Thyroid gland (tissue), 4 donors: ENCODE measurements around the gene BSG. TPM values are rescaled to one million over a fixed set of nuclear protein-coding genes. Genes with fewer than 3 reads are reported as not detected.

Source experiments
- DNase-seq, 2 donors: peaks; one replicate each; pipeline ENCODE4 v3.0.0-alpha.2; 2019
- H3K27ac ChIP-seq, 3 donors: fragments of 200-600 bp; sonication (generic); 1 replicate in 2 of 3; 2 replicates in 1 of 3; pipeline ENCODE4 v1.5.1; 2016 to 2019; ENCODE audit warnings: mild to moderate bottlenecking in 1 of 3, moderate library complexity in 1 of 3
- H3K27me3 ChIP-seq: fragments of 200-600 bp; sonication (generic); one replicate; pipeline ENCODE4 v1.5.1; 2019
- H3K36me3 ChIP-seq, 2 donors: fragments of 200-600 bp; sonication (generic); one replicate each; pipeline ENCODE4 v1.5.1; 2016 to 2019
- H3K4me1 ChIP-seq, 2 donors: fragments of 200-600 bp; sonication (generic); one replicate each; pipeline ENCODE4 v1.5.1; 2017 to 2019
- H3K4me3 ChIP-seq, 3 donors: fragments of 200-600 bp; sonication (generic); replicated peaks in 1 of 3; 1 replicate in 2 of 3; 2 replicates in 1 of 3; pipeline ENCODE4 v1.5.1; 2016; ENCODE audit warnings: mild to moderate bottlenecking in 1 of 3
- H3K9me3 ChIP-seq: fragments of 200-600 bp; sonication (generic); one replicate; pipeline ENCODE4 v1.5.1; 2017
- POLR2A ChIP-seq, 2 donors: fragments of 450-650 bp; IDR thresholded peaks; one replicate each; pipeline ENCODE4 v1.6.1; 2017; ENCODE audit warnings: antibody characterized with exemption in 2 of 2, mild to moderate bottlenecking in 2 of 2, moderate library complexity in 1 of 2
- WGBS, 2 donors: methylation state at CpG; one replicate each; pipeline ENCODE4 v1.1.5; 2017; 5-methylcytosine and 5-hydroxymethylcytosine counted together
- intact Hi-C: fragments of 100-400 bp; cut with DNase I; formaldehyde crosslinking; loops from one replicate; pipeline ENCODE4 v1.15.1; 2023
- total RNA-seq, 4 donors: library from RNA; depleted of rRNA; stranded (reverse); fragments of >200 nt; gene quantifications; one replicate each; pipeline ENCODE4 v1.2.3, GENCODE V29; 2016
- TF ChIP-seq, protein P1 (sequence below), 6 experiments: fragments of 200-600 bp in 3 of 6; fragments of 450-650 bp in 3 of 6; sonication (generic) in 3 of 6; IDR thresholded peaks; one replicate each; pipeline ENCODE4 v1.5.1; 2016 to 2019; ENCODE audit warnings: antibody characterized with exemption in 6 of 6, mild to moderate bottlenecking in 2 of 6, inconsistent platforms in 1 of 6, moderate library complexity in 1 of 6

BSG gene
- total RNA-seq, 4 donors from 2014 or later: 349 to 702 (median 569) TPM

DNA sequence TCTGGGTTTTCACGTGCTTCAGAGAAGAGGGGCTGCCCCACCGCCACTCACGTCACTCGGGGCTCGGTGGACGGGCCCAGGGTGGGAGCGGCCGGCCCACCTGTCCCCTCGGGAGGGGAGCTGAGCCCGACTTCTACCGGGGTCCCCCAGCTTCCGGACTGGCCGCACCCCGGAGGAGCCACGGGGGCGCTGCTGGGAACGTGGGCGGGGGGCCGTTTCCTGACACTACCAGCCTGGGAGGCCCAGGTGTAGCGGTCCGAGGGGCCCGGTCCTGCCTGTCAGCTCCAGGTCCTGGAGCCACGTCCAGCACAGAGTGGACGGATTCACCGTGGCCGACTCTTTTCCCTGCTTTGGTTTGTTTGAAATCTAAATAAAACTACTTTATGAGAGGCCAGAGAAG lies 30.7 kb upstream of the BSG start:
- H3K27ac ChIP-seq: no peak overlapping the region
- intact Hi-C loops: no loop called here
- no peaks in the 10 kb centered on the region for H3K9me3 ChIP-seq
- TF ChIP-seq, protein P1, sequence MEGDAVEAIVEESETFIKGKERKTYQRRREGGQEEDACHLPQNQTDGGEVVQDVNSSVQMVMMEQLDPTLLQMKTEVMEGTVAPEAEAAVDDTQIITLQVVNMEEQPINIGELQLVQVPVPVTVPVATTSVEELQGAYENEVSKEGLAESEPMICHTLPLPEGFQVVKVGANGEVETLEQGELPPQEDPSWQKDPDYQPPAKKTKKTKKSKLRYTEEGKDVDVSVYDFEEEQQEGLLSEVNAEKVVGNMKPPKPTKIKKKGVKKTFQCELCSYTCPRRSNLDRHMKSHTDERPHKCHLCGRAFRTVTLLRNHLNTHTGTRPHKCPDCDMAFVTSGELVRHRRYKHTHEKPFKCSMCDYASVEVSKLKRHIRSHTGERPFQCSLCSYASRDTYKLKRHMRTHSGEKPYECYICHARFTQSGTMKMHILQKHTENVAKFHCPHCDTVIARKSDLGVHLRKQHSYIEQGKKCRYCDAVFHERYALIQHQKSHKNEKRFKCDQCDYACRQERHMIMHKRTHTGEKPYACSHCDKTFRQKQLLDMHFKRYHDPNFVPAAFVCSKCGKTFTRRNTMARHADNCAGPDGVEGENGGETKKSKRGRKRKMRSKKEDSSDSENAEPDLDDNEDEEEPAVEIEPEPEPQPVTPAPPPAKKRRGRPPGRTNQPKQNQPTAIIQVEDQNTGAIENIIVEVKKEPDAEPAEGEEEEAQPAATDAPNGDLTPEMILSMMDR (IDR thresholded peaks at IDR 0.05): no peak
- no peak for TF ChIP-seq POLR2A (IDR thresholded peaks at IDR 0.05)
- no peak overlapping the region for H3K4me3 ChIP-seq
- peaks cover 23 to 36% of the 10 kb centered on the region in 2 donors for H3K36me3 ChIP-seq
- H3K4me1 ChIP-seq: no peaks in the 10 kb centered on the region
- no peak for DNase-seq
- H3K27me3 ChIP-seq: no peaks in the 10 kb centered on the region
- 89 to 96% methylated on average over 10 to 25 of the region's 26 CpGs for WGBS, 2 donors

DNA sequence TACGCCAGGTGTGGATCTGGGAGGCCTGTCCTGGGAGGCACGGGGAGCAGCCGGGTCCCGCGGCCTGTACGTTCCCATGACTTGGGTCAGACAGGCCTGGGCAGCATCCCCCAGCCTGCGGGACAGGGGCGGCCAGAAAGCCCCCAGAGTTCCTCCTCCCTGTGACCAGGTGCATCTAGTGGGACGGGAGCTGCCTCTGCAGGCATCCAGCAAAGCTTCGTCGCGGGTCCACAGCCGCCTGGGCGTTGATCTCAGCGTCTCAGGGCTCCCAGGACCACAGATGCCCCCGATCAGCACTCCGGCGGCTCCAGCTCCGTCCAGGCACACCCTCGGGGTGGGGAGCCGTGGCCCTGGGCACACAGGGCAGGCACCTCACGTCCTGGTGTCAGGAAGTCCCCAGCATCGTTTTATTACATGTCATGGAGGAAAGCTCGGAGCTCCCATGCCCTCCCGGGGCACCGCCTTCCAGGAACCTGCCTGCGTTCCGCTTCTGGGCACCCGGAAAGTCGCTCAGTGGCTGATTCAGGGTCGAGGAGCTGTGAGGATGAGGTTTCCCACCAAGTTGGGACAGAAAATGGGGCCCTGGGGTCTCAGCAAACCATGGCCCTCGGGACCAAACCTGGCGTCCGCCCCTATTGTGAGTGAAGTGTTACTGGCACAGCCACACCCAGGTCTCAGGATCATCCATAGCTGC lies 30.1 kb upstream of the BSG start:
- H3K4me3 ChIP-seq: no peak overlapping the region
- H3K27me3 ChIP-seq: no peaks in the 10 kb centered on the region
- no peak for TF ChIP-seq POLR2A (IDR thresholded peaks at IDR 0.05)
- TF ChIP-seq, protein P1 (IDR thresholded peaks at IDR 0.05): no peak
- no peak overlapping the region for H3K27ac ChIP-seq
- no peaks in the 10 kb centered on the region for H3K9me3 ChIP-seq
- no peaks in the 10 kb centered on the region for H3K4me1 ChIP-seq
- peaks cover 18 to 31% of the 10 kb centered on the region in 2 donors for H3K36me3 ChIP-seq
- no peak for DNase-seq
- intact Hi-C loops: no loop called here
- 87 to 100% methylated on average over 5 to 13 of the region's 34 CpGs for WGBS, 2 donors

DNA sequence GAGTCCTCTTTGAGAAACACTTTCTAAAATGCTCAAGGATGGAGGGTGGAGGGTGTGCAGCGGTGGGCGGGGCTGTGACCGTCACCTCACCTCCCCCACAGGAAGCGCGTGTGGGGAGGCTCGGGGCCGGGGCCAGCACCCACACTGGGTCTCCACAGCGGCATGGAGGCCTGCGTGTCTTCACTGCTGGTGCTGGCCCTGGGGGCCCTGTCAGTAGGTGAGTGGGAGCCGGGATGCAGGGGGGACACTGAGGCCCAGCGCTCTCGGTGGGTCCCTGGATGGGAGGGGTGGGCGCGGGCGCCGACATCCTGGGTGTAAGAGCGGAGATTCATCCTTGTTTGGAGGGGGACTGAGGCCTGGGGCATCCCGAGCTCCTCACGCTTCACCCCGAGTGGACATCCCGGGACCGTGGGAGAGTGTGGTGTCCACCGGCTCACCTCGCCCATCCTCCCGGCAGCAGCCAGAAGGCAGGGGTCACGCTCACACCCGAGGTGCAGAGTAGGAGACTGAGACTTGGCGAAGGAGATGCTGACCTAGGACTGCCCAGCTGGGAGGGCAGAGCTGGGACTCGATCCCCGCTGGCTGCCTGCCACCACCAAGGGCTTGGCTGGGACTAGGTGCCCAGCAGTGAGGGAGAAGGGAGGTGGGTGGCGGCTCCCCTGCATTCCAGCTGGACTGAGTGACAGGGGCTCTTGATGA lies 28.3 kb upstream of the BSG start, which contains the start of gene GZMM:
Gene GZMM (plus strand): TSS at position 144 of the 699 bp plus-strand sequence. CDS start 19 bp downstream, at position 163.
- WGBS, 2 donors: 51 to 65% methylated on average over 16 to 24 of the region's 31 CpGs
- H3K27ac ChIP-seq: no peak within 1 kb of the TSS

DNA sequence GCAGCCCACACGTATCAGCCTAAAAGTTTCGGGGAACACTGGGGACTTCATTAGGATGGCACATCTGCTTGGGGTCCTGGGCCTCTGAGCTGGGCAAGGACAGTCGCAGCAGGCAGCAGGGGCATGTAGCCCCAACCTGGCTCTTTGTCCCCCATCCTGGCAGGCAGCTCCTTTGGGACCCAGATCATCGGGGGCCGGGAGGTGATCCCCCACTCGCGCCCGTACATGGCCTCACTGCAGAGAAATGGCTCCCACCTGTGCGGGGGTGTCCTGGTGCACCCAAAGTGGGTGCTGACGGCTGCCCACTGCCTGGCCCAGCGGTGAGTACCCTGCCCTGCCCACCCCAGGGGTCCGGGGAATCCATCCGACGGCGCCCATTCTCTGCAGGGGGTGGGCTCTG lies 25.3 kb upstream of the BSG start:
- no peaks in the 10 kb centered on the region for H3K9me3 ChIP-seq
- intact Hi-C loops: no loop called here

More for the DNA sequence above, 28.3 kb upstream of the BSG start, which contains the start of gene GZMM:
- peaks cover 12 to 18% of the 10 kb centered on the region in 2 donors for H3K36me3 ChIP-seq
- no peaks in the 10 kb centered on the region for H3K9me3 ChIP-seq
- intact Hi-C loops: no loop called here
- H3K4me1 ChIP-seq: no peaks in the 10 kb centered on the region
- TF ChIP-seq, protein P1 (IDR thresholded peaks at IDR 0.05): no peak
- no peak for TF ChIP-seq POLR2A (IDR thresholded peaks at IDR 0.05)
- DNase-seq: no peak
- no peak within 1 kb of the TSS for H3K4me3 ChIP-seq
- no peaks in the 10 kb centered on the region for H3K27me3 ChIP-seq

More for the DNA sequence above, 25.3 kb upstream of the BSG start:
- Histone ChIP-seq H3K27ac (no peak overlapping the region), H3K27me3 (no peaks in the 10 kb centered on the region), H3K36me3 (peaks cover 3% of the 10 kb centered on the region in 2 donors), H3K4me1 (no peaks in the 10 kb centered on the region), H3K4me3 (no peak overlapping the region)
- TF ChIP-seq, protein P1 (IDR thresholded peaks at IDR 0.05): no peak
- TF ChIP-seq POLR2A (IDR thresholded peaks at IDR 0.05): no peak
- WGBS, 2 donors: 74 to 88% methylated on average over 3 to 12 of the region's 15 CpGs
- DNase-seq: no peak
